PC-9 (cell line): ENCODE results near the gene TRIM27.

Experiments used
- EZH2 ChIP-seq: fragments of 200-600 bp; sonication (generic); IDR thresholded peaks from 2 replicates; pipeline ENCODE4 v1.8.0; 2017; ENCODE audit warnings: antibody characterized with exemption, low read depth
- TF ChIP-seq, protein P1 (sequence below): fragments of 200-600 bp; sonication (generic); conservative IDR thresholded peaks from 2 replicates; pipeline ENCODE4 v1.6.1; 2017; ENCODE audit warnings: mixed run types, antibody characterized with exemption, mild to moderate bottlenecking, moderate library complexity

DNA sequence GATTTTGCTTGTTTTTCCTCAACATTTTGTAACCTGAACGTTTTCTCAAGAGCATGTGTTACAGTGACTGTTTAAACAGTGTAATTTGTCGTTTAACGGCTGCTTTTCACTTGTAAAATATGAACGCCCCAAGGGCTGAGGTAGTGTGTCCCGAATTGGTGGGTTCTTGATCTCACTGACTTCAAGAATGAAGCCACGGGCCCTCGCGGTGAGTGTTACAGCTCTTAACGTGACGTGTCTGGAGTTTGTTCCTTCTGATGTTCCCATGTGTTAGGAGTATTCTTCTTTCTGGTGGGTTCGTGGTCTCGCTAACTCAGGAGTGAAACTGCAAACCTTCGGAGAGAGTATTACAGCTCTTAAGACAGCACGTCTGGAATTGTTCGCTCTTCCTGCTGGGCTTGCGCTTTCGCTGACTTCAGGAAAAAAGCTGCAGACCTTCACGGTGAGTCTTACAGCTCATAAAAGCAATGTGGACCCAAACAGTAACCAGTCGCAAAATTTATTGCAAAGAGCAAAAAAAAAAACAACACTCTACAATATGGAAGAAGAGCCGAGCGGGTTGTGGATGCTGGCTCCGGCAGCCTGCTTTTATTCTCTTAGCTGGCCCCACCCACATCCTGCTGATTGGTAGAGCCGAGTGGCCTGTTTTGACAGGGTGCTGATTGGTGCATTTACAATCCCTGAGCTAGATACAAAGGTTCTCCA lies 25.1 kb upstream of the TRIM27 start:
- no peak for TF ChIP-seq EZH2
- TF ChIP-seq, protein P1, sequence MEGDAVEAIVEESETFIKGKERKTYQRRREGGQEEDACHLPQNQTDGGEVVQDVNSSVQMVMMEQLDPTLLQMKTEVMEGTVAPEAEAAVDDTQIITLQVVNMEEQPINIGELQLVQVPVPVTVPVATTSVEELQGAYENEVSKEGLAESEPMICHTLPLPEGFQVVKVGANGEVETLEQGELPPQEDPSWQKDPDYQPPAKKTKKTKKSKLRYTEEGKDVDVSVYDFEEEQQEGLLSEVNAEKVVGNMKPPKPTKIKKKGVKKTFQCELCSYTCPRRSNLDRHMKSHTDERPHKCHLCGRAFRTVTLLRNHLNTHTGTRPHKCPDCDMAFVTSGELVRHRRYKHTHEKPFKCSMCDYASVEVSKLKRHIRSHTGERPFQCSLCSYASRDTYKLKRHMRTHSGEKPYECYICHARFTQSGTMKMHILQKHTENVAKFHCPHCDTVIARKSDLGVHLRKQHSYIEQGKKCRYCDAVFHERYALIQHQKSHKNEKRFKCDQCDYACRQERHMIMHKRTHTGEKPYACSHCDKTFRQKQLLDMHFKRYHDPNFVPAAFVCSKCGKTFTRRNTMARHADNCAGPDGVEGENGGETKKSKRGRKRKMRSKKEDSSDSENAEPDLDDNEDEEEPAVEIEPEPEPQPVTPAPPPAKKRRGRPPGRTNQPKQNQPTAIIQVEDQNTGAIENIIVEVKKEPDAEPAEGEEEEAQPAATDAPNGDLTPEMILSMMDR, result no peak
